Activated T-cell treated with anti-CD3 and anti-CD28 coated beads, Interleukin-2, amount 50 U/mL, for 4 hours (primary cell): ENCODE results near the gene OPA3. TPM values are rescaled to one million over a fixed set of nuclear protein-coding genes. Genes with fewer than 3 reads are reported as not detected.

Source experiments
- ATAC-seq, 2 donors: fragments of 200-7000 bp; cut with Tn5 transposase; one replicate each; pipeline ENCODE4 v1.10.0; 2021
- DNase-seq: peaks from one replicate; pipeline ENCODE4 v3.0.0-alpha.2; 2020
- H3K27me3 Mint-ChIP-seq: one replicate; pipeline ENCODE4 v1.8.0; 2021; ENCODE audit warnings: low read depth, mixed read lengths
- H3K36me3 Mint-ChIP-seq: one replicate; pipeline ENCODE4 v1.8.0; 2022; ENCODE audit warnings: mixed read lengths; ENCODE audit not compliant: insufficient read depth
- H3K4me1 Mint-ChIP-seq: one replicate; pipeline ENCODE4 v1.8.0; 2021; ENCODE audit warnings: low read depth, mixed read lengths
- H3K4me3 Mint-ChIP-seq: one replicate; pipeline ENCODE4 v1.8.0; 2021; ENCODE audit warnings: mild to moderate bottlenecking, moderate library complexity, mixed read lengths
- H3K9me3 Mint-ChIP-seq: one replicate; pipeline ENCODE4 v1.8.0; 2021; ENCODE audit warnings: mixed read lengths
- total RNA-seq, 3 donors: library from RNA; stranded (reverse); gene quantifications; one replicate each; pipeline ENCODE4 v1.2.1, GENCODE V29; 2021

The OPA3 gene
- total RNA-seq, 3 donors from 2014 or later = 14.1 to 15.5 (median 15.1) TPM

DNA sequence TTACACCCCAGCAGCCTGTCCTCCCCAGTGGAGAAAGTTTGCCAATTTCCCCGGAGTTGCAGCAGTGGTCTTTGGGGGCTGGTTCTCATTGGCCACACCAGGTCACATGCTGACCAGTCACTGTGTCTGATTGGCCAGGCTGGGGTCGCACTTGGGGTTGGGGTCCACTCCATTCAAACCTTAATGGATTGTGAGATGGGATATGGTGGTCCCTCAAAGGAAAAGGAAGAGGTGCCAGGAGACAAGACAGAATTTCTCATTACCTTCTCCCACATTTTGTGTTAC lies 82.9 kb downstream of the OPA3 start:
- DNase-seq = no peak
- Mint-ChIP-seq H3K9me3 (no peaks in the 10 kb centered on the region), H3K4me3 (no peak overlapping the region), H3K4me1 (peaks cover 37% of the 10 kb centered on the region), H3K27me3 (peaks cover 2% of the 10 kb centered on the region), H3K36me3 (peaks cover 4% of the 10 kb centered on the region)
- no peak for ATAC-seq

DNA sequence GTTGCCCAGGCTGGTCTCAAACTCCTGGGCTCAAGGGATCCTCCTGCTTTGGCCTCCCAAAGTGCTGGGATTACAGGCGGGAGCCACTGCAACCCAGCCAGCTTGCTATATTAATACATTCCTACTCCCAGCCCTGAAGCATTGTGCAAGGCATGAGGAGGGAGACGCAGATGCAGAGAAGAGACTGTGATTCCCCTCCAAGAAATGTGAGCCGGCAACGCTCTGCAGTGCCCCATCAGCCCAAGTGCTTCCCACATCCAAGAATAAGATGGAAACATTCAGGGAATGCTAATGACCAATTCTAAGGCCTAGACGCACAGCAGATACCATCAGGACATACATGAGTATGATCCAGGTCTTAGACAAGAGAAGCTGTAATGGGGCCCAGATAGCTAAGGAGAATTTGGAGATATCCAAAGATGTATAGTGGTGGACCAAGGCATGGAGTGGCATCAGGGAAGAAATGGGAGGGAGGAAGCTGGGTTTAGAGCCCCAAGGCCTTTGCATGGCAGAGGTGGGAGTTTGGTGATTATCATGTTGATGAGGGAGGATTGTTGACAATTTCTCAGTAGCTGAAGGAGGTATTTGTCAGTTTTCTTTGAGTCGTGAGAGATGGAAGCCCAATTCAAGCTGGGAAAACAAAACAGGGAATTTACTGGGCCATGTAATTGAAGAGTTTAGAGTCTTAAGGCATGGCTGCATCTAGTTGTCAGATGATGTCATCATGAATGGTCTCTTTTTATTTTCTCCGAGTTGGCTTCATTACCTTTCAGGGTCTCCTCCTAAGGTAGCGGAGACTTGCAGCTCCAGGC lies 83.5 kb downstream of the OPA3 start:
- no peak for DNase-seq
- H3K9me3 Mint-ChIP-seq = no peaks in the 10 kb centered on the region
- no peak for ATAC-seq
- peaks cover 2% of the 10 kb centered on the region for H3K27me3 Mint-ChIP-seq
- no peak overlapping the region for H3K4me3 Mint-ChIP-seq
- peaks cover 4% of the 10 kb centered on the region for H3K36me3 Mint-ChIP-seq
- H3K4me1 Mint-ChIP-seq = peaks cover 35% of the 10 kb centered on the region

DNA sequence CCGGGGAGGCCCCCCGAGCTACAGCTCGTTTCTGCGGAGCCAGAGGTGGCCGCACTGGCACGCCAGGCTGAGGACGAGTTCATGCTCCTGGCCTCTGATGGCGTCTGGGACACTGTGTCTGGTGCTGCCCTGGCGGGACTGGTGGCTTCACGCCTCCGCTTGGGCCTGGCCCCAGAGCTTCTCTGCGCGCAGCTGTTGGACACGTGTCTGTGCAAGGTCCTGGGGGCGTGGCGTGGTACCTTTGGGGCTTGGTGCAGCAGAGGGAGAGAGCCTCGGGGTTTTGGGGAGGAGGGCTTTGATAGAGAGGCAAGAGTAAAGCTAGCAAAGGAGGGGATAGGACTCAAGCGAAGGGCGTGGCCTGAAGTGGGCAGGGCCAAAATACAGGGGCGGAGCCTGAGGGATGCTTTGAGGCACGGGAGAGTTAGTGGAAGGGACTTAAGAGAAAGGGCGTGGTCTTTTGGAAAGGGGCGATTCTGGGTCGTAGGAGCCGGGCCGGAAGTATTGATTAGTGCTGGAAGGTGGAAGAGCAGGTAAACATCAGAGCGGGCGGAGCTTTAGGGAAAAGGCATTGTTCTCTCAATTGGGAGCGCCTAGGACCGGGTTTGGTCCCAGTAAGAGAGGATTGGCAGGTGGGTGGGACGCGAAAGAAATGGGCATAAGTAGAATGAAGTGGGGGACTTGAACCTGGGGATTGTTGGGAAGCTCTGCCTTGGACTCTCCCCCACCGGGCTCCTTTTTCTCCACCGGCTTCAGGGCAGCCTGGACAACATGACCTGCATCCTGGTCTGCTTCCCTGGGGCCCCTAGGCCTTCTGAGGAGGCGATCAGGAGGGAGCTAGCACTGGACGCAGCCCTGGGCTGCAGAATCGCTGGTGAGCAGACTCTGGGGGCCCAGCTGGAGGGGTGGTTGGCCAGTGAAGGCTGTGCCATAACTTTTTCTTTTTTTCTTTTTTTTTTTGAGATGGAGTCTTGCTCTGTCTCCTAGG lies 85.1 kb downstream of the OPA3 start:
- H3K4me1 Mint-ChIP-seq = peaks cover 32% of the 10 kb centered on the region
- peak; percentile 60 for DNase-seq
- peak overlapping the region; percentile 62 for H3K4me3 Mint-ChIP-seq
- ATAC-seq = peak; percentile 10 to 22
- H3K36me3 Mint-ChIP-seq = peaks cover 4% of the 10 kb centered on the region
- peaks cover 11% of the 10 kb centered on the region for H3K27me3 Mint-ChIP-seq
- H3K9me3 Mint-ChIP-seq = no peaks in the 10 kb centered on the region

DNA sequence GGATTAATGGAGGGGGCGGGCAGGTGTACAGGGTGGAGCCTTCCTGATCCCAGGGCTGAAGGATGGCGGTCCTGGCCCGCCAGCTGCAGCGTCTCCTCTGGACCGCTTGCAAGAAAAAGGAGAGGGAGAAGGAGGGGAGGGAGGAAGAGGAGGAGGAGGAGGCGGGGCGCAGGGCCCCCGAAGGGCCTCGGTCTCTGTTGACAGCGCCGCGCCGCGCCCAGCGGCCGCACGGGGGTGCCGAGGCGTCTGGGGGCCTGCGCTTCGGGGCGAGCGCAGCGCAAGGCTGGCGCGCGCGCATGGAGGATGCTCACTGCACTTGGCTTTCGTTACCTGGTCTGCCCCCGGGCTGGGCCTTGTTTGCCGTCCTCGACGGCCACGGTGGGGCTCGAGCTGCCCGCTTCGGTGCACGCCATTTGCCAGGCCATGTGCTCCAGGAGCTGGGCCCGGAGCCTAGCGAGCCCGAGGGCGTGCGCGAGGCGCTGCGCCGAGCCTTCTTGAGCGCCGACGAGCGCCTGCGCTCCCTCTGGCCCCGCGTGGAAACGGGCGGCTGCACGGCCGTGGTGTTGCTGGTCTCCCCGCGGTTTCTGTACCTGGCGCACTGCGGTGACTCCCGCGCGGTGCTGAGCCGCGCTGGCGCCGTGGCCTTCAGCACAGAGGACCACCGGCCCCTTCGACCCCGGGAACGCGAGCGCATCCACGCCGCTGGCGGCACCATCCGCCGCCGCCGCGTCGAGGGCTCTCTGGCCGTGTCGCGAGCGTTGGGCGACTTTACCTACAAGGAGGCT lies 86.0 kb downstream of the OPA3 start, which contains the start of gene PPM1N:
Gene PPM1N (plus strand): TSS at position 33 of the 785 bp plus-strand sequence. CDS start 30 bp downstream, at position 63.
- H3K4me3 Mint-ChIP-seq = peak within 1 kb of the TSS; percentile 78
- peak; percentile 62 for DNase-seq
- H3K27me3 Mint-ChIP-seq = peaks cover 15% of the 10 kb centered on the region
- H3K9me3 Mint-ChIP-seq = no peaks in the 10 kb centered on the region
- peaks cover 34% of the 10 kb centered on the region for H3K4me1 Mint-ChIP-seq
- peaks cover 4% of the 10 kb centered on the region for H3K36me3 Mint-ChIP-seq
- peak; percentile 58 to 71 for ATAC-seq

DNA sequence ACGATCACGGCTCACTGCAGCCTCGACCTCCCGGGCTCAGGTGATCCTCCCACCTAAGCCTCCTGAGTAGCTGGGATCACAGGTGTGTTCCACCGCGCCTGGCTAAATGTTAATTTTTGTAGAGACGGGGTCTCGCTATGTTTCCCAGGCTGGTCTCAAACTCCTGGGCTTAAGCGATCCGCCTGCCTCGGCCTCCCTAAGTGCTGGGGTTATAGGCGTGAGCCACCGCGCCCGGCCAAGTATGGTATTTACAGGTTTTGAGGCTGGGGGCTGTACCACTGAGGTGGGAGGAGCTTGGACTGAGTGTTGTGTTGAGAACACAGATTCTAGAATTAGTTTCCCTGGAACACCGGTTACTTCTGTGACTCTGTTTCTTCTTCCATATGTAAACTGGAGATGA lies 86.8 kb downstream of the OPA3 start:
- DNase-seq (no peak), ATAC-seq (no peak)
- Mint-ChIP-seq H3K27me3 (peaks cover 20% of the 10 kb centered on the region), H3K36me3 (peaks cover 4% of the 10 kb centered on the region), H3K9me3 (no peaks in the 10 kb centered on the region), H3K4me1 (peaks cover 40% of the 10 kb centered on the region), H3K4me3 (peak overlapping the region; percentile 44)

DNA sequence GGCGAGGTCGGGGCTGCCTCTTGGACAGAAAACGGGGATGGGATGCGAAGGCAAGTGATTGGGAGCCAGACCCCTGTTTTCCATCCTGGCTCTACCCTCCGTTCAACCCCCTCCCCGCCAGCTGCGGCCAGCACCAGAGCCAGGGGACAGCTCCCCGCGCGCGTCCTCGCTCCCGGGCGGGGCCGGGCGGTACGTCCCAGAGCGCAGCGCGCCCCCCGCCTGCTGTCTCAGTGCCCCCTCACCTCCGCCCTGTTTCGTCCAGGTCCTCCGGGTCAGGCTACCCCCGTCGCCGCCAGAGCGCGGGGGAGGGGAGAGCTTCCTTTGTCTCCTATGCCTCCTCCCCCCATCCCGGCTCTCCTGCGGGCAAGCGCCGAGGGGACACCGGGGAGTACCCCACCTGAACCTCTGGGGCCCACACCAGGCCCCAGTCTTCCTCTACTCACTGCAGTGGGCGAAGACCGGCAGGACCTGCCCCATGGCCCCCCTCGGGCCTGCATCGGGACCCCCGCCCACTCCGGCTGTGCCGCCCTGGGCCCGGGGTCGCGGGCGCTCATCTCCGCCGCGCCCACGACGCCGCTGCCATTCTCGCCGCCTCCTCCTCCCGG lies 88.2 kb downstream of the OPA3 start:
- DNase-seq (no peak), ATAC-seq (peak; percentile 34 to 39)
- Mint-ChIP-seq H3K4me3 (peak overlapping the region; percentile 65), H3K27me3 (peaks cover 25% of the 10 kb centered on the region), H3K36me3 (peaks cover 4% of the 10 kb centered on the region), H3K9me3 (no peaks in the 10 kb centered on the region), H3K4me1 (peaks cover 41% of the 10 kb centered on the region)

DNA sequence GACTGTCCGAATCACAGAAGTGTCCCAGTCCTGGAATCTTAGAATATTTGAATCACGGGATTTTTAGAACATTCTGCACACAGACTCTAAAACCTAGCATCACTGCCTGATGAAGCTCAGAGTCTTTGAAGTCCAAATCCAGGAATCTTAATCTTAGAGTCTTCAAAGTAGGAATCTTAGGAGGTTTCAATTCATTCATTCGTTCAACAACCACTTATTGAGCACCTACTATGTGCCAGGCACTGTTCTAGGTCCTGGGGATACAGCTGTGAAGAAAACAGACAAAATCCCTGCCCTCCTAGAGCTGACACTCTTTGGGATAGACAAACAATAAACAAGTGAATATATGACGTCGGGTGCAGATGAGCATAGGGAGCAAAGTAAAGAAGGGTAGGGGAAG lies 89.4 kb downstream of the OPA3 start:
- Mint-ChIP-seq H3K36me3 (no peaks in the 10 kb centered on the region), H3K4me3 (peak overlapping the region; percentile 65), H3K27me3 (peaks cover 25% of the 10 kb centered on the region), H3K9me3 (no peaks in the 10 kb centered on the region), H3K4me1 (peaks cover 38% of the 10 kb centered on the region)
- no peak for DNase-seq
- ATAC-seq = no peak

DNA sequence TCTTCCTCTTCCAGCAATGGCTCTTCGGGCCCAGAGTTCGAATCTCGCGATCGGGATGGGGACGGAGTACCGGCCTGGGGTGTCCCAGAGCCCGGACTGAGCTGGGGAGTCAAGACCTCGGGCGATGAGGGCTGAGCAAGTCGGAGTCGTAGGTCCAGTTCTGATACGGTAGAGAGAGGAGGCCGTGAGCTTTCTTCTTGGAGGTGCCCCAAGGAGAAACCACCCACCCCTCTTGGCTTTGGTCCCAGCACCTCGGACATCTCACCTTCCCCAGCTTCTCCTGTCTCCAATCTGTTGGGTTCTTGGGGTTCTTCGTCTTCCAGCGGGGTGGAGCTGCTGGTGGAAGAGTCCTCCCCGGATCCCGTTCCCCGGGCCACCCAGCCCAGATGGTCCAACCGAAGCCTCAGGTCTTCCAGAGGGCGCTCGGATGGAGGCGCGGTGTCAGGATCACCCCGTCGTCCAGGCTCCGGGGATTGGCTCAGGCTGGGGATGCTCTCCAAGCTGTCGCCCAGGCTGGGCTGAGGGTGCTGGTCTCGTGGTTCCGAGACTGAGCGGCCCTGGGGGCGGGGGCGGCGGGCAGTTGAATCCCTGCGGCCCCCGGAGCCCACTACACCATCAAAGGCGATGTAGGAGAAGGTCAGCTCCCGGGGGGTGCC lies 90.2 kb downstream of the OPA3 start:
- Mint-ChIP-seq H3K9me3 (no peaks in the 10 kb centered on the region), H3K27me3 (peaks cover 23% of the 10 kb centered on the region), H3K36me3 (no peaks in the 10 kb centered on the region), H3K4me3 (no peak overlapping the region), H3K4me1 (peaks cover 35% of the 10 kb centered on the region)
- no peak for DNase-seq
- ATAC-seq = no peak

DNA sequence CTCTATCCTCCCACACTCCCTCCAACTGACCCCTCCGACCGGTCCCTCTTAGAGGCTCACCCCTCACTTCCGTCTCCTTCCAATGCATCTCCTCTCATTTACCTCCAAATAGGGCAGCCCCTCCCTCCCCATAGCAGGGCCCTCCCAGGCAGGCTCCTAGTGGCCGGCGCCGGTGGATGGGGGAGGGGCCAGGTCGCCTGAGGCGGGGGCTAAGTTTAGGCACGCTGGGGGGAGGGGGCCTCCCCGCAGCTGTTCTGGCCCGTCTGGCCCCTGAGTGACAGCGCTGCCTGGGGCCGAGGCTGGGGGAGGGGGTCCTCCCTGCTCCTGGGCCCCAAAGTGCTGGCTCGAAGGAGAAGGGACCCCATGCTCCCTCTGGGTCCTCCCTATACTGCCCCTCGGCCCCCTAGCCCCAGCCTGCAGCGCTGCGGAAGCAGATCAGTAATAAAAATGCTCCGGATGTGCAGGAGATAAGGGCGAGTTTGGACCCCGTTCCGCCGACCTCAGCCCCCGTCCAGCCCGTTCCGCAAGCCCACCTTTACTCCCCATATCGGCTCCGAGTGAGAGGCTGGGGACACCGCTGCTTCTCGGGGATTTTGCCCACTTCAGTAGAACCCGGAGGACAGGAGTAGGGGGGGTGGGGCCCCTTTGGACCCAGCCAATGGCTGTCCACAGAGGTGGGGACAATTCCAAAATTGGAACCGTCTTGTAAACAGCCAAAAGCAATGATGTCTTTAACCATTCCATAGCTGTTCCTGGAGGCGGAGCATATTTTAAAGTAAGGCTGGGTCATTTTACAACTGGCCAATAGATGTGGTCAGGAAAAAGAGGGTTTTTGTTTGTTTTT lies 91.8 kb downstream of the OPA3 start:
- no peak for ATAC-seq
- Mint-ChIP-seq H3K4me3 (no peak overlapping the region), H3K4me1 (peaks cover 27% of the 10 kb centered on the region)

DNA sequence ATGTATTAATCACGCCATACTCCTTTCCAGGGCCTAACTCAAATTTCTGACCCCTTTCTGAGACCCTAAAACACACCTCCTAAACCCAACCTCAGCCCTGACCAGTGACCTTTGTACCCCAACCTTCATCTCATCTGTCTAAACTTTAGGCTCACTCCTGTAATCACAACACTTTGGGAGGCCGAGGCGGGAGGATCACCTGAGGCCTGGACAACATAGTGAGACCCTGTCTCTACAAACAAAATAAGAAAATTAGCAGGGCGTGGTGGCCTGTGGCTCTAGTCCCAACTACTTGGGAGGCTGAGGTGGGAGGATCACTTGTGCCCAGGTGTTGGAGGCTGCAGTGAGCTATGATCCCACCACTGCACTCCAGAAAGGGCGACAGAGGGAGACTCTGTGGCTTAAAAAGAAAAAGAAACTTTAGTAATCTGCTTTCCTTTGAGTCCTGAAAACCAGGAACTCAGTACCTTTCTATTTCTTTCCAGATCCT lies 92.4 kb downstream of the OPA3 start:
- ATAC-seq = no peak
- no peak overlapping the region for H3K4me3 Mint-ChIP-seq
- H3K9me3 Mint-ChIP-seq = no peaks in the 10 kb centered on the region

More for the DNA sequence above, 91.8 kb downstream of the OPA3 start:
- DNase-seq = no peak
- Mint-ChIP-seq H3K9me3 (no peaks in the 10 kb centered on the region), H3K27me3 (peaks cover 23% of the 10 kb centered on the region), H3K36me3 (no peaks in the 10 kb centered on the region)

DNA sequence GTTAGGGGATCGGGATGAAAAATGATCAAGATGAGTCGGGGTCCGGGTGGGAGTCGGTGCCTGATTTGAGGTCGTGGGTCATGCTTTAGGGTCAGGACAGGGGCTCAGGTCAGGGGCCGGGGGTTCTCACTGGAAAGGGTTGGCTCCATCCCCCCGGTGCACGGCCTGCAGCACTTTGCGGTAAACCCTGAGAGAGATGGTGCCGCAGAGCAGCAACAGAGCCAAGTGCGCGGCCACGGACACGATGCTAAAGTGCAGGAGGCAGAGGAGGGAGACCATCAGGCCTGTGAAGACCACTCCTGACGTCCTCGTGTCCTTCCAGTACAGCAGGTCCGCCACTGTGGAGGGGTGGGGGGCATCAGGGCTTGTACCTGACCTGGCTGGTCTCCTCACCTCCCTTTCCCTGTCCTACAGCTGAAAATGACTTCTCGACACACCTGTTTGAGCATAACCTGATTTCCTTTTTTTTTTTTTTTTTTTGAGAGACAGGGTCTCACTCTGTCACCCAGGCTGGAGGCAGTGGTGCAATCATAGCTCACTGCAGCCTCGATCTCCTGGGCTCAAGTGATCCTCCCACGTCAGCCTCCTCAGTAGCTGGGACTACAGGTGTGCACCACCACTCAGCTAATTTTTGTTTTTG lies 95.3 kb downstream of the OPA3 start:
- ATAC-seq = no peak
- H3K9me3 Mint-ChIP-seq = no peaks in the 10 kb centered on the region
- H3K4me3 Mint-ChIP-seq = no peak overlapping the region

More for the DNA sequence above, 92.4 kb downstream of the OPA3 start:
- Mint-ChIP-seq H3K27me3 (peaks cover 23% of the 10 kb centered on the region), H3K36me3 (no peaks in the 10 kb centered on the region), H3K4me1 (peaks cover 21% of the 10 kb centered on the region)
- DNase-seq = no peak

DNA sequence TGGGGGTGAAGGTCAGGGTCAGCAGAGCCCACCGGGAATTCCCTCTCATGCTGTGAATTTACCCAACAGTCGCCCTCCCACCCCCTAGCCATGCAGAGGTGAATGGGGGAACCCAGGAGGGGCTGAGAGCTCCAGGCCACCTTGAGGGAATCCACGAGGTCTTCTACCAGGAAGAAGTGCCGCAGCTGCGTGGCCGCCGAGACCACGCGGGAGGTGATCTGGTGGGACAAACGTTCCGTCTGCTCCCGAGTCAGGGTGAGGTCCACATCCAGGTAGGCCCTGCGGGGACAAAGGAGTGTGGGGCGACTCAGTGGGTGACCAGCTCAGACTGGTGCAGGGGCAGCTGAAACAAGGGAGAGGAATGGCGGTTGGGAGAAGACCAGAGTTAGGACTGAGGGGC lies 95.9 kb downstream of the OPA3 start:
- DNase-seq (no peak), ATAC-seq (no peak)
- H3K4me1 Mint-ChIP-seq = peaks cover 12% of the 10 kb centered on the region
- H3K4me3 Mint-ChIP-seq = no peak overlapping the region
- no peaks in the 10 kb centered on the region for H3K36me3 Mint-ChIP-seq
- no peaks in the 10 kb centered on the region for H3K9me3 Mint-ChIP-seq
- peaks cover 12% of the 10 kb centered on the region for H3K27me3 Mint-ChIP-seq

More for the DNA sequence above, 95.3 kb downstream of the OPA3 start:
- no peak for DNase-seq
- peaks cover 13% of the 10 kb centered on the region for H3K4me1 Mint-ChIP-seq
- peaks cover 16% of the 10 kb centered on the region for H3K27me3 Mint-ChIP-seq
- no peaks in the 10 kb centered on the region for H3K36me3 Mint-ChIP-seq
